K562 (cell line): Measurements from ENCODE around the gene PAXIP1.
A peak's percentile ranks its signal among the peaks of the same experiment; 100 is the strongest.

Experiments used
- CBX8 ChIP-seq: fragments of 200-600 bp; sonication (generic); IDR thresholded peaks from 2 replicates; pipeline ENCODE4 v1.6.1; 2012; ENCODE audit warnings: borderline replicate concordance, mixed run types, low read depth, mild to moderate bottlenecking, moderate library complexity, mixed read lengths, low read length, control low read depth, inconsistent platforms; ENCODE audit not compliant: poor library complexity, severe bottlenecking; ENCODE audit errors: extremely low read depth
- CEBPB ChIP-seq: fragments of 450-650 bp; IDR thresholded peaks from 2 replicates; pipeline ENCODE4 v1.6.1; 2016; ENCODE audit warnings: missing genetic modification characterization, missing compliant biosample characterization
- CTCF ChIP-seq, 3 experiments: IDR thresholded peaks in 2 of 3; conservative IDR thresholded peaks in 1 of 3; 2 replicates each; pipeline ENCODE4 v1.5.1; 2011 to 2012; ENCODE audit warnings: low read length in 3 of 3, mild to moderate bottlenecking in 3 of 3, control low read depth in 2 of 3, improper control_type of control experiment in 1 of 3, inconsistent platforms in 1 of 3, low read depth in 1 of 3, mixed read lengths in 1 of 3, moderate library complexity in 1 of 3; ENCODE audit not compliant: insufficient read depth in 2 of 3
- E2F4 ChIP-seq: sonication (generic); formaldehyde crosslinking; IDR thresholded peaks from 2 replicates; pipeline ENCODE4 v1.8.0; 2022; ENCODE audit warnings: mild to moderate bottlenecking, low read depth, missing genetic modification reagents
- EP300 ChIP-seq: IDR thresholded peaks from 2 replicates; pipeline ENCODE4 v1.6.1; 2012; ENCODE audit warnings: low read length, improper control_type of control experiment
- RNF2 ChIP-seq: sonication (generic); IDR thresholded peaks from 2 replicates; pipeline ENCODE4 v1.6.1; 2016
- SP1 ChIP-seq: sonication (generic); formaldehyde crosslinking; IDR thresholded peaks from 2 replicates; pipeline ENCODE4 v1.8.1; 2022; ENCODE audit warnings: mild to moderate bottlenecking, missing genetic modification reagents
- TRIM28 ChIP-seq: fragments of 450-650 bp; IDR thresholded peaks from 2 replicates; pipeline ENCODE4 v1.6.1; 2017

GRCh38 chr7:154913638-154914307 lies 89.2 kb downstream of the PAXIP1 start:
- TF ChIP-seq CTCF (IDR thresholded peaks at IDR 0.05 in 2 of 3, conservative IDR thresholded peaks at IDR 0.05 in 1 of 3; ENCODE audit: insufficient read depth in 2 of 3, low read depth in 1 of 3, low read length in 3 of 3) (peak; percentile 92 to 97 (median 96)), CBX8 (no peak), SP1 (CRISPR knock-in tag) (0 out of 2 replicates have a peak, but pooled peaks have one; percentile 38), TRIM28 (no peak), EP300 (no peak), RNF2 (no peak), E2F4 (no peak), CEBPB (tag) (no peak)
